Neuronal stem cell (in vitro differentiated cells): Measurements from ENCODE around the gene MAPK1.

Experiments
- DNase-seq: peaks from one replicate; pipeline ENCODE4 v3.0.0-alpha.2; 2013; ENCODE audit warnings: low spot score
- H2AFZ ChIP-seq: one replicate; pipeline ENCODE4 v1.6.1; 2013; ENCODE audit warnings: mild to moderate bottlenecking, low read length, inconsistent platforms
- H2AK5ac ChIP-seq: 2 replicates; pipeline ENCODE4 v1.6.1; 2013; ENCODE audit warnings: low read depth, mild to moderate bottlenecking, inconsistent platforms, low read length, moderate library complexity, mixed read lengths
- H2BK120ac ChIP-seq: 2 replicates; pipeline ENCODE4 v1.6.1; 2013; ENCODE audit warnings: low read depth, mild to moderate bottlenecking, inconsistent platforms, low read length, moderate library complexity, mixed read lengths
- H2BK12ac ChIP-seq: one replicate; pipeline ENCODE4 v1.6.1; 2013; ENCODE audit warnings: low read length, inconsistent platforms
- H2BK15ac ChIP-seq: 2 replicates; pipeline ENCODE4 v1.6.1; 2013; ENCODE audit warnings: mild to moderate bottlenecking, low read length, inconsistent platforms, mixed read lengths
- H2BK5ac ChIP-seq: one replicate; pipeline ENCODE4 v1.6.1; 2013; ENCODE audit warnings: inconsistent platforms, mild to moderate bottlenecking, low read length, moderate library complexity
- H3K14ac ChIP-seq: one replicate; pipeline ENCODE4 v1.6.1; 2013; ENCODE audit warnings: low read length, inconsistent platforms
- H3K18ac ChIP-seq: 2 replicates; pipeline ENCODE4 v1.6.1; 2013; ENCODE audit warnings: low read length, inconsistent platforms
- H3K23ac ChIP-seq: 2 replicates; pipeline ENCODE4 v1.6.1; 2013; ENCODE audit warnings: low read depth, mild to moderate bottlenecking, mixed read lengths, low read length, inconsistent platforms; ENCODE audit not compliant: poor library complexity
- H3K27ac ChIP-seq: replicated peaks from 3 replicates; pipeline ENCODE4 v1.5.1; 2013; ENCODE audit warnings: low read length, inconsistent platforms
- H3K27me3 ChIP-seq, 3 experiments: 2 replicates each; pipeline ENCODE4 v1.6.1; 2013; ENCODE audit warnings: low read length in 3 of 3, mild to moderate bottlenecking in 2 of 3, inconsistent platforms in 1 of 3, low read depth in 1 of 3, mixed read lengths in 1 of 3, moderate library complexity in 1 of 3; ENCODE audit not compliant: control insufficient read depth in 3 of 3, insufficient read depth in 3 of 3
- H3K36me3 ChIP-seq, 2 donors: replicated peaks in 1 of 2; 2 replicates each; pipeline ENCODE4 v1.6.1; 2013; ENCODE audit warnings: low read length in 2 of 2; ENCODE audit not compliant: control insufficient read depth in 2 of 2, insufficient read depth in 2 of 2
- H3K4ac ChIP-seq: 2 replicates; pipeline ENCODE4 v1.6.1; 2013; ENCODE audit warnings: inconsistent platforms, mild to moderate bottlenecking, low read length, moderate library complexity
- H3K4me1 ChIP-seq, 2 donors: 1 replicate in 1 of 2; 2 replicates in 1 of 2; pipeline ENCODE4 v1.6.1; 2013; ENCODE audit warnings: low read length in 2 of 2, low read depth in 1 of 2; ENCODE audit not compliant: control insufficient read depth in 2 of 2, insufficient read depth in 1 of 2
- H3K4me2 ChIP-seq: one replicate; pipeline ENCODE4 v1.6.1; 2013; ENCODE audit warnings: mild to moderate bottlenecking, low read length, inconsistent platforms; ENCODE audit not compliant: insufficient read depth, poor library complexity, severe bottlenecking
- H3K4me3 ChIP-seq, 2 donors: 2 replicates each; pipeline ENCODE4 v1.5.1; 2013; ENCODE audit warnings: low read length in 2 of 2, mild to moderate bottlenecking in 2 of 2, inconsistent platforms in 1 of 2, moderate library complexity in 1 of 2
- H3K79me1 ChIP-seq: one replicate; pipeline ENCODE4 v1.6.1; 2013; ENCODE audit warnings: low read depth, mild to moderate bottlenecking, inconsistent platforms, low read length, moderate library complexity
- H3K9ac ChIP-seq: one replicate; pipeline ENCODE4 v1.6.1; 2013; ENCODE audit warnings: mild to moderate bottlenecking, low read depth, low read length, inconsistent platforms; ENCODE audit not compliant: poor library complexity
- H3K9me3 ChIP-seq, 2 donors: replicated peaks in 1 of 2; 2 replicates each; pipeline versions ENCODE3 to v1.6.1; 2013; ENCODE audit warnings: low read length in 2 of 2, mild to moderate bottlenecking in 2 of 2, inconsistent platforms in 1 of 2, low read depth in 1 of 2, mixed read lengths in 1 of 2, moderate library complexity in 1 of 2; ENCODE audit not compliant: control insufficient read depth in 2 of 2, insufficient read depth in 1 of 2
- H4K8ac ChIP-seq: one replicate; pipeline ENCODE4 v1.6.1; 2013; ENCODE audit warnings: low read depth, mild to moderate bottlenecking, inconsistent platforms, low read length, moderate library complexity
- H4K91ac ChIP-seq: one replicate; pipeline ENCODE4 v1.6.1; 2013; ENCODE audit warnings: low read length, low read depth, mild to moderate bottlenecking, inconsistent platforms; ENCODE audit not compliant: poor library complexity
- WGBS, 2 donors: extraction: QIAGEN DNeasy Blood & Tissue Kit; methylation state at CpG; one replicate each; pipeline ENCODE4 v1.1.7; 2013; ENCODE audit warnings: missing lambda C conversion rate in 2 of 2, mixed read lengths in 1 of 2; ENCODE audit not compliant: insufficient read length in 2 of 2, insufficient replicate concordance in 1 of 2; ENCODE audit errors: extremely low coverage in 2 of 2; 5-methylcytosine and 5-hydroxymethylcytosine counted together

Gene MAPK1

DNA sequence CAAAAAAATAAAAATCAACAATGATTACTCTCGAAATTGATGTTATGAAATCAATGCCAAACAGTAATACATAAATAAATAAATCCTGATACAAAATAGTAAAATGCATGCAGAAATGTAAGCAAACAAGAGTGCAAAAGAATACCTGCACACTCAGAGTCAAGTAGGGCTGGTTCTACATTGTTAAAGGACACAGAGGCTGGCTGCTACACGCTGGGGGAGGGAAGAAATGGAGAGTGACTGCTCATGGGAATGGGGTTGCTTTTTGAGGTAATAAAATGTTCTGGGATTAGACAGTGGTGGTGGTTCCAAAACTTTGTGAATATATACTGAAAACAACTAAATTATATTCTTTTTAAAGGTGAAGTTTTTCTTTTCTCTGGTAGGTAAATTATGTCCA, 32.1 kb downstream of the MAPK1 start:
- Histone ChIP-seq H3K4ac (no peak overlapping the region), H3K36me3 (peaks cover 0 to 12% of the 10 kb centered on the region in 2 donors)
- WGBS, 2 donors = no CpG with 5 or more reads among the region's 2 CpGs

DNA sequence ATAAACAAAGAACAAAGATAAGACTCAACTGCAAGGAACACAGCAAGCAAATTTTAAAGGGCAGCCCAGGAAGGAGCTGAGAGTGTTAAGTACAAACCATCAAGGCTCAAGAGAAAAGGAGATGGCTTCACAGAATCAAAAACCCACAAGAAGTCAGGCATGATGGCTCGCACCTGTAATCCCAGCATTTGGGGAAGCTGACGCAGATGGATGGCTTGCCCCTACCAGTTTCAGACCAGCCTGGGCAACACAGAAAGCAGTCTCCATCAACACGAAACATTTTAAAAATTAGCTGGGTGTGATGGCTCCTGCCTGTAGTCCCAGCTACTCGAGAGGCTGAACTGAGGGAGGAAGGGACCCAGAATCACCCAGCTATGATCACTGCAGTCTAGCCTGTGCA, 32.6 kb downstream of the MAPK1 start:
- H2BK12ac ChIP-seq = no peak overlapping the region
- no peak overlapping the region for H2BK120ac ChIP-seq
- peaks cover 9 to 14% of the 10 kb centered on the region in 2 donors for H3K4me1 ChIP-seq
- H4K8ac ChIP-seq = no peak overlapping the region
- H2AFZ ChIP-seq = no peak overlapping the region
- H3K18ac ChIP-seq = no peak overlapping the region
- H2BK15ac ChIP-seq = no peak overlapping the region
- H3K4me3 ChIP-seq = no peak overlapping the region
- no peak overlapping the region for H4K91ac ChIP-seq
- no peak overlapping the region for H2AK5ac ChIP-seq
- H2BK5ac ChIP-seq = no peak overlapping the region
- peaks cover 0 to 12% of the 10 kb centered on the region in 2 donors for H3K36me3 ChIP-seq
- DNase-seq = no peak
- no peak overlapping the region for H3K14ac ChIP-seq
- peaks cover 7% of the 10 kb centered on the region for H3K79me1 ChIP-seq
- H3K4me2 ChIP-seq = no peak overlapping the region
- no peaks in the 10 kb centered on the region for H3K9me3 ChIP-seq
- no peak overlapping the region for H3K27ac ChIP-seq
- H3K4ac ChIP-seq = no peak overlapping the region
- no peaks in the 10 kb centered on the region for H3K27me3 ChIP-seq
- no peak overlapping the region for H3K23ac ChIP-seq
- WGBS, 2 donors = no CpG with 5 or more reads among the region's 4 CpGs
- no peak overlapping the region for H3K9ac ChIP-seq

More for the DNA sequence above, 32.1 kb downstream of the MAPK1 start:
- H4K91ac ChIP-seq = no peak overlapping the region
- H4K8ac ChIP-seq = no peak overlapping the region
- H3K9ac ChIP-seq = no peak overlapping the region
- peaks cover 7% of the 10 kb centered on the region for H3K79me1 ChIP-seq
- no peak overlapping the region for H3K23ac ChIP-seq
- H2BK15ac ChIP-seq = no peak overlapping the region
- H2BK120ac ChIP-seq = no peak overlapping the region
- no peak overlapping the region for H3K4me2 ChIP-seq
- H3K27me3 ChIP-seq = no peaks in the 10 kb centered on the region
- no peaks in the 10 kb centered on the region for H3K9me3 ChIP-seq
- H2AK5ac ChIP-seq = no peak overlapping the region
- H2BK5ac ChIP-seq = no peak overlapping the region
- H3K27ac ChIP-seq = no peak overlapping the region
- no peak overlapping the region for H3K4me3 ChIP-seq
- DNase-seq = no peak
- no peak overlapping the region for H3K18ac ChIP-seq
- H2AFZ ChIP-seq = no peak overlapping the region
- H3K14ac ChIP-seq = no peak overlapping the region
- H2BK12ac ChIP-seq = no peak overlapping the region
- peaks cover 9 to 14% of the 10 kb centered on the region in 2 donors for H3K4me1 ChIP-seq

DNA sequence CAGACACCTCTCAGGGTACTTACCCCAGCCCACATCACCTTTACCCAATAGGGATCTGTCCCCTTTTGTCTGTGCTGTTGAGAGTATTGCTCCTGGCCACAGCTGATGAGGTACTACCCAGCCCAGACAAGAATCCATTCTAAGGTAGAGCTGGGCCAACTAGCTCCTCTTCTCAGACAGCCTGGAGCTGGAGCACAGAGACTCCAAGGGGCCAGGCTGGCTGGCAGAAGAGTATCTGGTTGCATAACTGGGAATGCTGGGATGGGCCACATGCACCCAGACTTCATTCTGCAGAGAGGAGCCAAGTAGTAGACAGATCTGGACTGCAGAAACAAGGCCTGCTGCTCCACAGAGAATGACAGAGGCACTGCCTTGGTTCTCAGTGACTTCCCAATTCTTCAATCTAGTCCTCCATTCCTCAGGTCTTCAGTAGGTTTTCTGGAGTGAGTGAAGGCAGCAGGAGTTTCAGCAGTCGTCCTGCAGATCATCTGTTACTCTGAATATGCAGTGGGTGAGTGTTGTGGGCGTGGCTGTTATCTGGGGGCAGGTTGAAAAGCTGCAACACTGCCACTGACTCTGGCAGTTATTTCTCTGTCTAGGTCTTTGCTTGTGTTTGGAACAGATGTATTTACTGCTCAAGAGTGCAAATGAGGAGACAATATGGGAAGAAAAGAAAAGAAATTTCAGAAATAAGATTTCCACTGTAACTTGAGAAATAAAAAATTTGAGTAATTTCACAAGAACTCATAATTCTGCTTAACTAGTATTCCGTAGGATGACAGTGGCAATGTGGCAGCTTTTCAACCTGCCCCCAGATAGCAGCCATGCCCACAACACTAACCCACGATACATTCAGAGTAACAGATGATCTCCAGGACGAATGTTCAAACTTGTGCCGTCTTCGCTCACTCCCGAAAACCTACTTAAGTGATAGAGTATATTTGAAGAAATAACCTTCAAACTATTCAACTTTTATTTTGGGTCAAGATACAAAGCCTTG, 34.9 kb downstream of the MAPK1 start:
- peaks cover 7% of the 10 kb centered on the region for H3K79me1 ChIP-seq
- no peak overlapping the region for H2BK12ac ChIP-seq
- no peak overlapping the region for H3K9ac ChIP-seq
- H2AK5ac ChIP-seq = no peak overlapping the region
- H3K4me1 ChIP-seq = peaks cover 9 to 11% of the 10 kb centered on the region in 2 donors
- no peak for DNase-seq
- no peak overlapping the region for H3K4ac ChIP-seq
- H3K4me2 ChIP-seq = no peak overlapping the region
- H2AFZ ChIP-seq = no peak overlapping the region
- H3K9me3 ChIP-seq = no peaks in the 10 kb centered on the region
- H4K8ac ChIP-seq = no peak overlapping the region
- no peak overlapping the region for H3K4me3 ChIP-seq
- H3K14ac ChIP-seq = no peak overlapping the region
- no peak overlapping the region for H3K27ac ChIP-seq
- H2BK5ac ChIP-seq = no peak overlapping the region
- no peaks in the 10 kb centered on the region for H3K27me3 ChIP-seq
- H2BK15ac ChIP-seq = no peak overlapping the region
- no peak overlapping the region for H4K91ac ChIP-seq
- no peak overlapping the region for H2BK120ac ChIP-seq
- H3K18ac ChIP-seq = no peak overlapping the region
- peaks cover 0 to 12% of the 10 kb centered on the region in 2 donors for H3K36me3 ChIP-seq
- H3K23ac ChIP-seq = peak overlapping the region; percentile 16
- WGBS, 2 donors = no CpG with 5 or more reads among the region's 8 CpGs

DNA sequence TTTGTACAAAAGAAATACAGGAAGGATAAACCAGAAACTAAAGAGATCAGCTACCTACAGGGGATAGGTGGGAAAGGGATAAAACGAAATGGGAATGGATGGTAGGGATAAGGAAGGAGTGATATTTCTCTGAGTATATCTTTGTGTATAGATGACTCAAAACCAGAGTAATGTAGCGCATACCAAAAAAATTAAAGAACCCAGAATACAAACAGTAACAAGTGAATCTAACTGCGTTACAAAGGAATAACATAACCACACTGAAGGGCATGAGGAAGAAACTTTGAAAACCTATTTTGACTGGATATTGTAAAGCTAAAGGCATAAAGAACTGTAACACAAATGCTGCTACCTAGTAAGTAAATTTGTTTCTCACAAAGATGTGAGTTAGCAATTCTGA, 37.9 kb downstream of the MAPK1 start:
- H2AK5ac ChIP-seq = no peak overlapping the region
- no peak overlapping the region for H3K4me3 ChIP-seq
- no peak overlapping the region for H4K8ac ChIP-seq
- H3K36me3 ChIP-seq = peaks cover 0 to 12% of the 10 kb centered on the region in 2 donors
- peaks cover 8% of the 10 kb centered on the region for H3K79me1 ChIP-seq
- no peak overlapping the region for H2AFZ ChIP-seq
- no peak overlapping the region for H3K18ac ChIP-seq
- H4K91ac ChIP-seq = no peak overlapping the region
- no peak overlapping the region for H3K4ac ChIP-seq
- no peak overlapping the region for H3K9ac ChIP-seq
- no peak overlapping the region for H3K14ac ChIP-seq
- no peak overlapping the region for H3K23ac ChIP-seq
- H2BK5ac ChIP-seq = no peak overlapping the region
- H3K27ac ChIP-seq = no peak overlapping the region
- H3K4me2 ChIP-seq = no peak overlapping the region
- DNase-seq = no peak
- no peaks in the 10 kb centered on the region for H3K4me1 ChIP-seq
- H2BK12ac ChIP-seq = no peak overlapping the region
- H3K9me3 ChIP-seq = peaks cover 0 to 3% of the 10 kb centered on the region in 2 donors
- WGBS, 2 donors = 100% methylated on average over 1 of the region's 3 CpGs; no CpG with 5 or more reads in 1 of the 2 donors
- no peak overlapping the region for H2BK120ac ChIP-seq
- H3K27me3 ChIP-seq = no peaks in the 10 kb centered on the region
- H2BK15ac ChIP-seq = no peak overlapping the region
